HG03442 (cell line): ENCODE measurements around the gene ABCA3.
"Not testable (repeated sequence)": the region's sequence is repeated elsewhere in the genome, so short reads cannot be mapped to it uniquely, and the experiment has no call there.

Experiments used
- ATAC-seq: cut with Tn5 transposase; IDR thresholded peaks from one replicate; pipeline ENCODE4 v1.9.1; 2021; ENCODE audit warnings: mild to moderate bottlenecking, moderate library complexity; ENCODE audit not compliant: unreplicated experiment

Gene ABCA3

DNA sequence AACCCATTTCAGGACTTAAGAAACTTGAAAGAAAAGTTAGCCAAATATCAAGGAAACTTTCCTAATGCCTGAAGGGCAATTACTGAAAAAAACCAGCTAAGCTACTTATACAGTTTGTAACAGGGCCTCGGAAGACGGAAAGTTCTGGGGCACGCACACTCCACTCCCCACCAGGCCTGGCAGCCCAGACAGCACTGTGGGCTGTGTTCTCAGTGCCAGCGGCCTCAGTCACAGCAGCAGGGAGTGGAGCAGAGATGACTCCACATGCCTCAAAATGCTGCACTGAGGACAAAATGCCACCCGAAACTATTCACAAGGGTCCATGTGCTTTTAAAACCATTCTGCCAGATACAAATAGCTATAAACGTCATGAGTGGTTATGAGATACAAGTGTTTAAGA lies 82.8 kb downstream of the ABCA3 start:
- no peak for ATAC-seq

DNA sequence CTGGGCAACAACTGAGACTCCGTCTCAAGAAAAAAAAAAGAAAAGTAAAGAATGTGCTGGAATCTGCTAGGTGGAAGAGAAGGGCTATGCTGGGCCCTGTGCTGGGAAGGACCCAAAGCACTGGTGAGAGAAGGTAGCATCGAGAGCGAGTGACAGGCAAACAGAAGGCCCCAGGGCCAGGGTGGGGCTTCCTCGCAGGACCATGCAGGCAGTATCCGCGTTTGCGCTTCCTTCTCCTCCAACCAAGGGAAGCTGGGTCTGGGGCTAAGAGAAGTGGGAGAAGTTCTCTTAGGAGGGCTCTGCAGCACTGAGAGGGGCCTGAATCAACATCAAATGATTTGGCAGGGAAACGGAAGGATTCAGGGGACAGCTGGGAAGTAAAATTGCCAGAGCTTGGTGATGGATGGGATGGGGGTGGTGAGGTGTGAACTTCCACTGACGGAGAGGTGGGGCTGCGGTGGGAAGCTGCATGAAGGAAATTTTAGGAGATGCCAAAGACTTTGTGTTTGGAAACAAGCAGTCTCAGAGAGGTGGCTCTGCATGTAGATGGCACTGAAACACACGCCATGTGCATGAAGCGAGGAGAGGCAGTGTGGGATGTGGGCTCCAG lies 83.9 kb downstream of the ABCA3 start:
- ATAC-seq, result no peak

DNA sequence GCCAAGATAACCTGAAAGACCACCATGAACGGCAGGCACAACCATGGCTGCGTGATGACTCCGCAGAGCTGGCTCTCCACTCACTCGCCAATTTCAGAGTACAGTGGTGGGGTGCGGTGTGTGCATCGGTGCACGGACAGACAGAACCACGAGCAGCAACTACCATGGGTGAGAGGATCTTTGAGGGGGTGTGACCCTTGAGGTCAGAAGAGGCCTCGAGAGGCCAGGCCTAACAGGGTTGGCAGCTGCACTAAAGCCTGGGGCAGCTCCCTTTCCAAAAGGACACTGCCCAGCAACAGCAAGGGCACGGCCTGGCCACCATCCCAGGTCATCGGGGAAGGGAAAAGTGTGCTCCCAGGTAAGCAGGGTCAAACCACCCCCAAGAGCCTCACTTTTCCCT lies 87.2 kb downstream of the ABCA3 start:
- ATAC-seq, result no peak

DNA sequence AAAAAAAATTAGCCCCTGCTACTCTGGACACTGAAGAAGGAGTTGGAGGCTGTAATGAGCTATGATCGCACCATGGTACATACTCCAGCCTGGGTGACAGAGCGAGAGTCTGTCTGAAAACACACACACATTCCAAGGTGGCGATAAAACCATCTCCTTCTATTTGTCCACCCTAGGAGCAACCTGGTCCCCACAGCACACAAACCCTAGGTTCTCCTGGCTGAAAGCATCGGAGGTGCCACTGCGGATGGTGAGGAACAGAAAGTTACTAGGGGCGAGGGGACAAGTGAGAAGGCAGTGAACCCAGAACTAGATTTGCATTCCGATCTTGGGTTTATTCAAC lies 87.8 kb downstream of the ABCA3 start:
- no peak for ATAC-seq

DNA sequence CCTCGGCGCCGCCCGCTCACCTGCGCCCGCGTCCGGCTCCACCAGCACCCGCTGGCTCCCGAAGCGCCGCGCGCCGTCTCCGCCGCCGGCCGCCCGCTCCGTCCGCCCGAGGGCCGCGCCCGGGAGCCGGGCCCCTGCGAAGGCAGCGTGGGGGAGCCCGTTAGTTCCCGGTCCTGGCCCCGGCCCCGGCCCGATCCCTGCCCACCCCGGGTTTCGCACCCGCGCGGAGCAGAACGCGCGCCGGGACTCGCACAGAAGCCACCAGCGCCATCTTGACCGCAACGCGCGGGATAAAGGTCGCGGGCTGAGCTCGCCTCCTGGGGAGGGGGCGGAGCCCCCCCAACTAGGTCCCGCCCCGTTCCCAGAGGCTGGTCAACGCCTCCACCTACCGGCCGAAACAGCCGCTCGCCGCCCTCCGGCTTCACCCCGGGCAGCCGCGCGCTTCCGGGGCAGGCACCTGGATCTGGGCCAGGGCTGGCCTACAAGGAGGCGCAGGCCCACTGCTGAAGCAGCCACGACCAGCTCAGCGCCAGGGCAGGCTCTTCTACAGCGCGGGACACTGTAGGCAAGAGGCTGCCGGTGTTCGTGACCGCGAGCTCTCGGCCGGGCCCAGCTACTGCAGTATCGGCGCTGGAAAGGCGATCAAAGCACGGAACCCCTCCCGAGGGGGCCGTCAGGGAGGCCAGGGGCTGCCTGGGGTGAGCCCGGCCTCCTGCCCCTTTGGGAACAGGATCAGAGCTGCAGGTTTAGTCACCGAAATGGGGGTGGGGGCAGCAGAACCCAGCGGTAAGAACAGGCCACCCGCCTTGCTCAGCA lies 89.0 kb downstream of the ABCA3 start, which contains the start of gene ECI1:
TSS of gene ECI1 (minus strand) at position 292 of the 816 bp plus-strand sequence. CDS start at position 271, 21 bp downstream.
- peak; percentile 84 for ATAC-seq

DNA sequence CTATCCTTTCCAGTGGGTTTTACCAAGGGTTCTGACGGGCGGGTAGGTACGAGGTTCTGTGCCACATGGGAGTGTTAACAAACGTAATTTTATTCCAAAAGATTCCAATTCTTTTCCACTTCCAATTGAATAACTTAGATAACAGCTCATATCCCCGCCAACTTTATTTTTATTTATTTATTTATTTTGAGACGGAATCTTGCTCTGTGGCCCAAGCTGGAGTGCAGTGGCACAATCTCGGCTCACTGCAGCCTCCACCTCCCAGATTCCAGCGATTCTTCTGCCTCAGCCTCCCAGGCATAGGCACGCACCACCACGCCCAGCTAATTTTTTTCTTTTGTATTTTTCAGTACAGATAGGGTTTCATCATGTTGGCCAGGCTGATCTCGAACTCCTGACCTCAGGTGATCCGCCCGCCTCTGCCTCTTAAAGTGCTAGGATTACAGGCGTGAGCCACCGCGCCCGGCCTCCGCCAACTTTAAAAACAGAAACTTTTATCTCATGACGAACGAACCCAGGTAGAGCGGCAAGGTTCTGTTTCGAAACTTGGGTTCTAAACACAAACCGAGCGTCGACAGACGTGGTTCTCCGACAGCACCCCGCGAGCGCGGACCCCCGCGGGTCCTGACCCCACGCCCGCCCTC lies 89.8 kb downstream of the ABCA3 start:
- ATAC-seq, result no peak

DNA sequence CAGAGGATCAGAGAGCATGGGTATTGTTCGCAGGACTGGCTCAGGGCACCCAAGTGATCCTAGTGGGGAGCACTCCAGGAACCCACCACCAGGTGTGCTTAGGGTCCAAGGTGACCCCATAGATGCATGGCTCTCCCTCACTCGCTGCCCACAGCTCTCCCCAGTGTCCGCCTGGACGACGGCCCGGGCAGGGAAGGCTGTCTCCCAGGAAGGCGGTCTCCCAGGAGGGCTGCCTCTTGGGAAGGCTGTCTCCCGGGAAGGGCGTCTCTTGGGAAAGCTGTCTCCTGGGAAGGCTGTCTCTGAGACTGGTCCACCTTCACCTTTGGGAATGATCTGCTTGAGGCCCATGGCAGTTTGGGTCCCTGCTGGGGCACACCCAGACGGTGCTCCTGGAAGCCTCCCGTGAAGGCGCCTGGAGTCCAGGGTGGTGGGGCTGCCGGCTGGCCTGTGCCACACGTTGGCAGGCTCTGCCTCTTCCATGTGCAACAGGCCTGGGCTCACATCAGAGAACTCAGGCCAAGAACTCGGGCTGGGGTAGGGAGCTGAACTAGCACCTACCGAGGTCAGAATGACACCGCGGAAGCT lies 94.1 kb downstream of the ABCA3 start:
- no peak for ATAC-seq

DNA sequence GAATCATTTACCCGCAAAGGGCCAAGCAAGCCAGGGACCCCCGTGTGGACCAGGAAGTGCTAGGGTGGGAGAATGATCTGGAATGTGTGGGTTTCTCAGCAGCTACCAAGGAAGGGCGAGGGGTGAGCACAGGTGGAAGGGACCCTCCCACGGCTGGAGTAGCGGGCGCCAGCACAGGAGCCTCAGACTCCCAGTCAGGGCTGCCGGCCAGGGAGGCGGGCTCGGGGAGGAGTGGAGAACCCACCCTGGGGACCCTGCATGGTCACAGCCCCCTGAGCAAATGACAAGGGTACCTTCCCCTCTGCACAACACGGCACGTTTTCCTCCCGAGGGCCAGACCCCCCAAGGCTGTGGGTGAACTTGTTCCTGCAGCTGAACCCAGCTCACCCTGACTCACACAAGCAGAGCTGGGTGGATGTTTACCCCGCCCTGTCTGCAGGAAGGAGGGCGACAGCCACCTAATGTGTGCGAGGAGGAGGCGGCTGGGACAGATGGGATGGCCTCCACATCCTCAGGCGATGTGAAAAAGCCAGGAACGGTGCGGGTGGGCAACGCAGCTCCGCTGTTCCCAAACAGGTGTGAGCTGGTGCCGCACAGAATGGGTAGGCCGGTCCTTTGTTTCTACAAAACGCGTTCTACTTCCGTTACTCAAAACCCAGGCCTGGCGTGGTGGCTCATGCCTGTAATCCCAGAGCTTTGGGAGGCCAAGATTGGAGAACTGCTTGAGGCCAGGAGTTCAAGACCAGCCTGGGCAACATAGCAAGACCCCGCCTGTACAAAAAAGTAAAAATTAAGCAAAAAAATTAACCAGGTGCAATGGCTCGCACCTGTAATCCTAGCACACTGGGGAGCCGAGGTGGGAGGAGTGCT lies 95.4 kb downstream of the ABCA3 start:
- no peak for ATAC-seq

DNA sequence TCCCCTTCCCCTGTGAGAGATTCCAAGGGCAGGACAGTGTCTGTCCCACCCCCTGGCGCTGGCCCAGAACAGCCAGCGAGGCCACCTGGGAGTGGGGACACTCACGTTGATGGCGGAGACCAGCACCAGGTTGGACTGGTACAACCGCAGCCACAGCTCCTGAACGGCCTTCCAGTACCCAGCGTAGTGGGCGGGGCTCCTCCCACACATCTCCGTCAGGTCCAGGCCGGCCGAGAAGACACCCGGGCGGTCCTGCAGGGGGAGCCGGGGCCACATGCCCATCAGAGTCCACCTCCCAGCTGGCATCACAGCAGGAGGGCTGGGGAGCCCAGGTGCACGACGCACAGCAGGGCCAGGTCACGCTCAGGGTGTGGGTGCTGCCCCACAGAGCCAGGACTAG lies 96.2 kb downstream of the ABCA3 start:
- no peak for ATAC-seq

DNA sequence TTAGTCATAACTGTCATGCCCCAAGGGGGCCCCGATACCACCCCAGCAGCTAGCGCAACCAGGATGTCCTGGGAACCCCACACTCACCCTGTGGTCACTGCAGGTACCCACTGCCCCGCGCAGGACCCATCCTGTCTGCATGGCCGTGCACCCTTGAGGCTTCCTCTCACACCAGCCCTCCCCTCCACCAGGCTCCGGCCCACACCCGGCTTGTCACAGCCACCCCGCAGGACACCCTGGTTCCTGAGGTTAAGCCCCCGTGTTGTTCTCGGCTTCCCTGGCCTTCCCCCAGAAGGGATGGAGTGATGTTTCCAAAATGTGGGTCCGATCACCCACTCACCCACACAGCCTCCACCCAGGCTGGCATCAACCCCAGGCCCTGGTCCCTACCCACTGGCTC lies 96.7 kb downstream of the ABCA3 start:
- no peak for ATAC-seq

DNA sequence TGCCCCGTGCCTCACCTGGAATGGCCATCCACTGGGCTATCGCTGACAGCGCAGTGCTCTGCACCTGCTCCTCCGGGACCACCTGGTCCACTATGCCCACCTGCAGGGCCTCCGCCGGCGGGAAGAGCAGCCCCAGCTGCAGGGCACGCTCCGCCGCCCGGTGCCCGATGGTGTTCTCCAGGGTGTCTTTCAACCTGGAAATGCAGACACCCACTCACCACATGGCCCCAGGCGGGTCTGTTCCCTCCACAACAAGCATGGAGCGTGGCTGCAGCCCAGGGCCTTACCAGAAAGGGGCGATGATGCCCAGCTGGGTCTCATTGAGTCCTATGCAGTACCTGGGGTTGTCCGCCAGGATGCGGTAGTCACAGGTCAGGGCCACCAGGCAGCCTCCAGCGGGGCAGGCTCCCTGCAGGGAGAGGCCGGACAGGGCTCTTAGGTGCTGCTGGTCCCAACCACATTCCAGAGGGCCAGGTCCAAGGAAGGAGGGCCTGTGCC lies 97.4 kb downstream of the ABCA3 start:
- no peak for ATAC-seq

DNA sequence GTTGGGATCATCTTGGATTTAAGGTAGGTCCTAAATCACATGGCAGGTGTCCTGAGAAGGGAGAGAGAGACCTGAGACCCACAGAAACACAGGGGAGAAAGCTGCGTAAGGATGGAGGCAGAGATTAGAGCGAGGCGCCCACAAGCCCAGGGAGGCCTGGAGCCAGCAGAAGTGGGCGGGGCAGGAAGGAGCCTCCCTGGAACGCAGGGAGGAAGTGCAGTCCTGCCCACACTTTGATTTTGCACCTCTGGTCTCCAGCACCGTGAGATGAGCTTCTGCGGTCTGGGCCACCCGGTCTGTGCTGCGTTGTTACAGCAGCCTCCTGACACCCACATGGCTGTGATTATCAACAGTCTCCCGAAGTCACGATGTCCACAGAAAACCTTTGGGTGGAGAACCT lies 97.9 kb downstream of the ABCA3 start:
- ATAC-seq, result no peak

DNA sequence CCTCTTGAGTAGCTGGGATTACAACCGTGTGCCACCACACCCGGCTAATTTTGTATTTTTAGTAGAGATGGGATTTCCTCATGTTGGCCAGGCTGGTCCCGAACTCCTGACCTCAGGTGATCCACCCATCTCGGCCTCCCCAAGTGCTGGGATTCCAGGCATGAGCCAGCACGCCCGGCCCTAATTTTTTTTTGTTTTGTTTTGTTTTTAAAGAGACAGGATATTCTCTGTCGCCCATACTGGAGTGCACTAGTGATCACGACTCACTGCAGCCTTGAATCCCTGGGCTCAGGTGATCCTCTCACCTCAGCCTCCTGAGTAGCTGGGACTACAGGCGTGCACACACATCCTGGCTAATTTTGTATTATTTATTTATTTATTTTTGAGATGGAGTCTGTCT lies 100.2 kb downstream of the ABCA3 start:
- ATAC-seq, result not testable (repeated sequence)

DNA sequence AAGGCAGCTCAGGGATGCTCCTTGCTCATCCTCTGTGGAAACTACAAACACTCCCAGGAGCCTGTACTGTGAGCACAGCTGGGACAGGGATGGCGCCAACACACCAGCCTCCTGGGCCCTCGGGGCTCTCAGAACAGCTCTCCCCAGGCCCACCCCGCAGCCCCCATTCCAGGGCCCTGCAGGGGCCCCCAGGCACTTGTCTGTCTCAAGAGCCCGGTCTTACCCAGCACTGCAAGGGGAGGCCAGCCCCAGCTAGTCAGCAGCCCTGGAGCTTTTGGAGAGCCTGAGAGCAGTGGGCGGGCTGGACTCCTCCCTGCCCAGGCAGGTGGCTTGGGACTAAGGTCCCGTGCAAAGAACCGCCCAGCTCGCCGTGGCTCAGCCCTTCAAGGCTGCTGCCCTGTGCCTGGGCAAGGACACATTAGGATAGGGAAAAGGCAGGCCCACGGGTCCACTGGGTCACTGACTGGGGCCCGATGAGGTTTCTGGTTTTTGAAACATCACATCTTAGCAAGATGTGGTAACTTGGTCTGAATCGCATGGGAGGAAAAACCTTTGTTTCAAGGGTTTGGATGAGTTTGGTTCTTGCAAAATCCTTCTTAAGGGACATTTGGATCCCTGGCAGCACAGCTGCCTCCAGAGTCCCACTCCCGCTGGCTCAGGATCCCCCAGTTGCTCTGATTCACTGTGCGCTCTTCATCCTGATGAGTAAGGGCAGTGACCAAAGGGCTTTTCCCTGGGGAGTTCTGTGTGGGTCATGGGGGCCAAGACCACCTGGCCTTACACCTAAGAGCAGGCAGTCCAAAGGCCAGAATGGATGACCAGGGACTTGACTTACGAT lies 101.5 kb downstream of the ABCA3 start:
- ATAC-seq, result no peak

DNA sequence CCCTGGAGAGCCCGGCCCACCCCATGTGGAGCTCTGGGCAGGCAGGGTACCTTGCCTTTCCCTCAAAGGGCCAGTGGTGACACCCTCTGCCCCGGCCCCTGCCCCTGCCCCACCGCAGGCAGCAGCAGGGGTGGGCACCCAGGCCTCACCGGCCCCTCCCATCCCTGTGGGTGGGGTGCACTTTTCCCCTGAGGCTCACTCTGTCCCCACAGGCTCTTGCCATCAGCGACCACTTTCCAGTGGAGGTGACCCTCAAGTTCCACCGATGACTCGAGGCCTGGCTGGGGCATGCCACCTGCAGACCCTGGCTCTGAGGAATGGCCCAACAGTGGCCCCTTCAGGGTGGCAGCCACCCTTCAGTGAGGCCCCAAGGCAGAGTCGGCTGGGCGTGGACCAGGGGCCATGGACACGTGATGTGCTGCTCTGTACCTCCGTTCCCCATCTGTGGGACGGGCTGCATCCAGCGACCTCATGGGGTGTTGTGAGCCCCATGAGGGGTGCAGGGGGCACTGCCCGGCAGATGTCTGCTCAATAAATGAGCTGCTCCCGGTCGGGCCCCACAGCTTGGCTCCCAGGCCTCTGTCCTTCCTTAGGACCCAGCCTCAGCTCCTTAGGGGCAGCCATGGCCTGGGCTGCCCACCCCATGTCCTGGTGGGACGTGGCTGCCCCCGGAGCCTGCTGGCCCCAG lies 102.2 kb downstream of the ABCA3 start:
- no peak for ATAC-seq

DNA sequence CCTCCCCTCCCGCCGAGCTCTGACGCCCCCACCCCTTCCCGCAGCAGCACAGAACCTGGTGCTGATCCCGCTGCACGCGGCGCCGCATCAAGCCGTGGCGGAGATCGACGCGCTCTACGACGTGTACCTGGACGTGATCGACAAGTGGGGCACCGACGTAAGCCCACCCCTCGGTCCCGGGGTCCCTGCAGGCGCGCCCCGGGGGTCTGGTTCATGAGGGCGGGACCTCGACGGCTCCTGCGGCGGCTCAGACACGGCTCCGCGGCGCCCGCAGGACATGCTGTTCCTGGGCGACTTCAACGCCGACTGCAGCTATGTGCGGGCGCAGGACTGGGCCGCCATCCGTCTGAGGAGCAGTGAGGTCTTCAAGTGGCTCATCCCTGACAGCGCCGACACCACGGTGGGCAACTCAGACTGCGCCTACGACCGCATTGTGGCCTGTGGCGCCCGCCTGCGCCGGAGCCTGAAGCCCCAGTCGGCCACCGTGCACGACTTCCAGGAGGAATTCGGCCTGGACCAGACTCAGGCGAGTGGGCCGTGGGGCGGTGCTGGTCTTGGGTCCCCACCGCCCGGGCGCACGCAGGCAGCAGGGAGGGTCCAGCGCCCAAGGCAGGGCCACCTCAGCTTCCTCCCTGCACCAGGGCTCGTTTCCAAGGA lies 102.9 kb downstream of the ABCA3 start:
- no peak for ATAC-seq

DNA sequence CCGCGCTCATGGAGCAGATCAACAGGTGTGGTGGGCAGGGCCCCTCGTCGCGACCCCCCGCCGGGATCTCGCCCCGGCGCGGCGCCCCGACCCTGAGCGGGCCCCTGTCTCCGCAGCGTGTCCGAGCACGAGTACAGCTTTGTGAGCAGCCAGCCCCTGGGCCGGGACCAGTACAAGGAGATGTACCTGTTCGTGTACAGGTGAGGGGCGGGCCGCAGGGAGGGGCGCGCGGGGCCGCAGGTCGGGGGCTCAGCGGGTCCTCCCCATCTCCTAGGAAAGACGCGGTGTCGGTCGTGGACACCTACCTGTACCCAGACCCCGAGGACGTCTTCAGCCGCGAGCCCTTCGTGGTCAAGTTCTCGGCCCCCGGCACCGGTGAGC lies 103.4 kb downstream of the ABCA3 start:
- no peak for ATAC-seq

DNA sequence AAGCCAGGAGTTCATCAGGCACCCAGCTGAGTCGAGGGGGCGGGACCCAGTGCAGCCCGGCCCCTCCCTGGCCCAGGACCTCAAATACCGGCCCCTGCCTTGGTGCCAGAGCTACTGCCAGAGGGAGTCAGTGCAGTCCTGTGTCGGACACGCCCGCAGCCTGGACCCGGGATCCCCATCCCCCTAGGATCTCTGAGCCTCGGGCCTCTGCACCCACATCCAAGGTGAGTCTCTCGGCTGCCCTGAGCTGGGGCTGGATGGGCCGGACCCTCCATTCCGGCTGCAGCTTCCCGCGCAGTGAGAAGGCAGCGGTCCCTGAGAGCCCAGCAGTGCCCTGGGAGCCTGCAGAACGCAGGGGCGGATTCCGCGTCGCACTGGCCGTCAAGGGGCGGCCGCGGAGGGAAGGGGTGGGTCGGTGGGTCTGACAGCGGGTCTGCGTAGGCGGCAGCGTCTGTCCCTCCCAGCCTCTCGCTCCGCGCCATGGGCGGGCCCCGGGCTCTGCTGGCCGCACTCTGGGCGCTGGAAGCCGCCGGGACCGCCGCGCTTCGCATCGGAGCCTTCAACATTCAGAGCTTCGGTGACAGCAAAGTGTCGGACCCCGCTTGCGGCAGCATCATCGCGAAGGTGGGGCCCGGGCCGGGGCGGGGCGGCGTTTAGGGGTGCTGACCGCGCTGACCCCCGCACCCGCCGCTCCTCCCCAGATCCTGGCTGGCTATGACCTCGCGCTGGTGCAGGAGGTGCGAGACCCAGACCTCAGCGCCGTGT lies 104.0 kb downstream of the ABCA3 start, which contains the start of gene DNASE1L2:
TSS of gene DNASE1L2 (plus strand) at position 108 of the 765 bp plus-strand sequence. CDS start at position 481, 373 bp downstream.
- ATAC-seq, result no peak
